HG03439 (cell line): ENCODE data around the gene FRMPD4.

ENCODE experiments used
- ATAC-seq: cut with Tn5 transposase; IDR thresholded peaks from one replicate; pipeline ENCODE4 v1.9.1; 2021; ENCODE audit warnings: mild to moderate bottlenecking, moderate library complexity; ENCODE audit not compliant: unreplicated experiment

Gene FRMPD4

GRCh38 chrX:12360383-12360782 lies 222.1 kb downstream of the FRMPD4 start:
- ATAC-seq, result no peak

- no peak for ATAC-seq
Observed at GRCh38 chrX:12360986-12361598, 222.8 kb downstream of the FRMPD4 start.

GRCh38 chrX:12363216-12363615 lies 224.9 kb downstream of the FRMPD4 start:
- ATAC-seq, result no peak

- ATAC-seq, result no peak
Observed at GRCh38 chrX:12366440-12366839, 228.2 kb downstream of the FRMPD4 start.

GRCh38 chrX:12367254-12367653 lies 229.0 kb downstream of the FRMPD4 start:
- no peak for ATAC-seq

GRCh38 chrX:12370497-12370986 lies 232.3 kb downstream of the FRMPD4 start:
- no peak for ATAC-seq

GRCh38 chrX:12372111-12372510 lies 233.8 kb downstream of the FRMPD4 start:
- no peak for ATAC-seq

GRCh38 chrX:12374286-12374685 lies 236.0 kb downstream of the FRMPD4 start:
- ATAC-seq, result no peak

GRCh38 chrX:12378253-12378652 lies 240.0 kb downstream of the FRMPD4 start:
- no peak for ATAC-seq

GRCh38 chrX:12378706-12379105 lies 240.4 kb downstream of the FRMPD4 start:
- no peak for ATAC-seq

- ATAC-seq, result no peak
Observed at GRCh38 chrX:12379671-12380070, 241.4 kb downstream of the FRMPD4 start.

- no peak for ATAC-seq
Observed at GRCh38 chrX:12383196-12383595, 244.9 kb downstream of the FRMPD4 start.

- no peak for ATAC-seq
Observed at GRCh38 chrX:12390301-12390700, 252.0 kb downstream of the FRMPD4 start.

GRCh38 chrX:12396584-12396983 lies 258.3 kb downstream of the FRMPD4 start:
- no peak for ATAC-seq

- no peak for ATAC-seq
Observed at GRCh38 chrX:12400218-12400617, 261.9 kb downstream of the FRMPD4 start.

- ATAC-seq, result no peak
Observed at GRCh38 chrX:12401252-12401651, 263.0 kb downstream of the FRMPD4 start.

GRCh38 chrX:12403474-12404082 lies 265.3 kb downstream of the FRMPD4 start:
- ATAC-seq, result no peak

GRCh38 chrX:12405306-12405705 lies 267.0 kb downstream of the FRMPD4 start:
- ATAC-seq, result no peak

- no peak for ATAC-seq
Observed at GRCh38 chrX:12410523-12410922, 272.2 kb downstream of the FRMPD4 start.

GRCh38 chrX:12411831-12412230 lies 273.6 kb downstream of the FRMPD4 start:
- ATAC-seq, result no peak

GRCh38 chrX:12412561-12412960 lies 274.3 kb downstream of the FRMPD4 start:
- ATAC-seq, result no peak

GRCh38 chrX:12419591-12419990 lies 281.3 kb downstream of the FRMPD4 start:
- ATAC-seq, result no peak

GRCh38 chrX:12421918-12422317 lies 283.6 kb downstream of the FRMPD4 start:
- no peak for ATAC-seq
